Neuronal stem cell (in vitro differentiated cells): ENCODE data around the gene PARD3.

Experiments used
- DNase-seq: peaks from one replicate; pipeline ENCODE4 v3.0.0-alpha.2; 2013; ENCODE audit warnings: low spot score
- H2AFZ ChIP-seq: one replicate; pipeline ENCODE4 v1.6.1; 2013; ENCODE audit warnings: mild to moderate bottlenecking, low read length, inconsistent platforms
- H2AK5ac ChIP-seq: 2 replicates; pipeline ENCODE4 v1.6.1; 2013; ENCODE audit warnings: low read depth, mild to moderate bottlenecking, inconsistent platforms, low read length, moderate library complexity, mixed read lengths
- H2BK120ac ChIP-seq: 2 replicates; pipeline ENCODE4 v1.6.1; 2013; ENCODE audit warnings: low read depth, mild to moderate bottlenecking, inconsistent platforms, low read length, moderate library complexity, mixed read lengths
- H2BK12ac ChIP-seq: one replicate; pipeline ENCODE4 v1.6.1; 2013; ENCODE audit warnings: low read length, inconsistent platforms
- H2BK15ac ChIP-seq: 2 replicates; pipeline ENCODE4 v1.6.1; 2013; ENCODE audit warnings: mild to moderate bottlenecking, low read length, inconsistent platforms, mixed read lengths
- H2BK5ac ChIP-seq: one replicate; pipeline ENCODE4 v1.6.1; 2013; ENCODE audit warnings: inconsistent platforms, mild to moderate bottlenecking, low read length, moderate library complexity
- H3K14ac ChIP-seq: one replicate; pipeline ENCODE4 v1.6.1; 2013; ENCODE audit warnings: low read length, inconsistent platforms
- H3K18ac ChIP-seq: 2 replicates; pipeline ENCODE4 v1.6.1; 2013; ENCODE audit warnings: low read length, inconsistent platforms
- H3K23ac ChIP-seq: 2 replicates; pipeline ENCODE4 v1.6.1; 2013; ENCODE audit warnings: low read depth, mild to moderate bottlenecking, mixed read lengths, low read length, inconsistent platforms; ENCODE audit not compliant: poor library complexity
- H3K27ac ChIP-seq: replicated peaks from 3 replicates; pipeline ENCODE4 v1.5.1; 2013; ENCODE audit warnings: low read length, inconsistent platforms
- H3K27me3 ChIP-seq, 3 experiments: 2 replicates each; pipeline ENCODE4 v1.6.1; 2013; ENCODE audit warnings: low read length in 3 of 3, mild to moderate bottlenecking in 2 of 3, inconsistent platforms in 1 of 3, low read depth in 1 of 3, mixed read lengths in 1 of 3, moderate library complexity in 1 of 3; ENCODE audit not compliant: control insufficient read depth in 3 of 3, insufficient read depth in 3 of 3
- H3K36me3 ChIP-seq, 2 donors: replicated peaks in 1 of 2; 2 replicates each; pipeline ENCODE4 v1.6.1; 2013; ENCODE audit warnings: low read length in 2 of 2; ENCODE audit not compliant: control insufficient read depth in 2 of 2, insufficient read depth in 2 of 2
- H3K4ac ChIP-seq: 2 replicates; pipeline ENCODE4 v1.6.1; 2013; ENCODE audit warnings: inconsistent platforms, mild to moderate bottlenecking, low read length, moderate library complexity
- H3K4me1 ChIP-seq, 2 donors: 1 replicate in 1 of 2; 2 replicates in 1 of 2; pipeline ENCODE4 v1.6.1; 2013; ENCODE audit warnings: low read length in 2 of 2, low read depth in 1 of 2; ENCODE audit not compliant: control insufficient read depth in 2 of 2, insufficient read depth in 1 of 2
- H3K4me2 ChIP-seq: one replicate; pipeline ENCODE4 v1.6.1; 2013; ENCODE audit warnings: mild to moderate bottlenecking, low read length, inconsistent platforms; ENCODE audit not compliant: insufficient read depth, poor library complexity, severe bottlenecking
- H3K4me3 ChIP-seq, 2 donors: 2 replicates each; pipeline ENCODE4 v1.5.1; 2013; ENCODE audit warnings: low read length in 2 of 2, mild to moderate bottlenecking in 2 of 2, inconsistent platforms in 1 of 2, moderate library complexity in 1 of 2
- H3K79me1 ChIP-seq: one replicate; pipeline ENCODE4 v1.6.1; 2013; ENCODE audit warnings: low read depth, mild to moderate bottlenecking, inconsistent platforms, low read length, moderate library complexity
- H3K9ac ChIP-seq: one replicate; pipeline ENCODE4 v1.6.1; 2013; ENCODE audit warnings: mild to moderate bottlenecking, low read depth, low read length, inconsistent platforms; ENCODE audit not compliant: poor library complexity
- H3K9me3 ChIP-seq, 2 donors: replicated peaks in 1 of 2; 2 replicates each; pipeline versions ENCODE3 to v1.6.1; 2013; ENCODE audit warnings: low read length in 2 of 2, mild to moderate bottlenecking in 2 of 2, inconsistent platforms in 1 of 2, low read depth in 1 of 2, mixed read lengths in 1 of 2, moderate library complexity in 1 of 2; ENCODE audit not compliant: control insufficient read depth in 2 of 2, insufficient read depth in 1 of 2
- H4K8ac ChIP-seq: one replicate; pipeline ENCODE4 v1.6.1; 2013; ENCODE audit warnings: low read depth, mild to moderate bottlenecking, inconsistent platforms, low read length, moderate library complexity
- H4K91ac ChIP-seq: one replicate; pipeline ENCODE4 v1.6.1; 2013; ENCODE audit warnings: low read length, low read depth, mild to moderate bottlenecking, inconsistent platforms; ENCODE audit not compliant: poor library complexity
- WGBS, 2 donors: extraction: QIAGEN DNeasy Blood & Tissue Kit; methylation state at CpG; one replicate each; pipeline ENCODE4 v1.1.7; 2013; ENCODE audit warnings: missing lambda C conversion rate in 2 of 2, mixed read lengths in 1 of 2; ENCODE audit not compliant: insufficient read length in 2 of 2, insufficient replicate concordance in 1 of 2; ENCODE audit errors: extremely low coverage in 2 of 2; 5-methylcytosine and 5-hydroxymethylcytosine counted together

Gene PARD3

DNA sequence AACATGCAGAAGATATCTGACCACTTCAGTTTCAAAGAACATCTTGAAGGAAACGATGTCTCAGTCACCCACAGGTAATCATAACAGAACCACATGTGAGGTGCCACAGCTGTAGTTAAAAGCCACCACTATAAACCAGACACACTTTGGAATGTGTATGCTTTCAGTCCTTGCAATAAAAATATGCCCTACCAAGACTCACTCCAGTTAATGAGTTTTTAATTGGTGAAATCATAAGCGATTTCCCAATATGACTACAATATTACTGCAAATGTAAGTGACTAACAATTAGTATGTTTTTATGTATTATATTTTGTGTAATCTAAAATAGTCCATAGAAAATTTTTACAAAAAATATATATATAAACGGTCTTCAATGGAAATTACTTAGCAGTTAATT, 428.2 kb downstream of the PARD3 start:
- Histone ChIP-seq H4K91ac (no peak overlapping the region), H2BK120ac (no peak overlapping the region), H3K27ac (no peak overlapping the region), H2BK12ac (no peak overlapping the region), H4K8ac (no peak overlapping the region), H2AFZ (no peak overlapping the region), H3K9me3 (no peaks in the 10 kb centered on the region), H2AK5ac (no peak overlapping the region), H3K4me3 (no peak overlapping the region), H3K9ac (no peak overlapping the region), H3K4me1 (peaks cover 0 to 2% of the 10 kb centered on the region in 2 donors), H3K79me1 (no peaks in the 10 kb centered on the region), H3K14ac (no peak overlapping the region), H3K4me2 (no peak overlapping the region), H3K27me3 (no peaks in the 10 kb centered on the region), H2BK15ac (no peak overlapping the region), H2BK5ac (no peak overlapping the region), H3K36me3 (peaks cover 0 to 18% of the 10 kb centered on the region in 2 donors), H3K23ac (no peak overlapping the region), H3K4ac (no peak overlapping the region), H3K18ac (no peak overlapping the region)
- no CpG with 5 or more reads among the region's 3 CpGs for WGBS, 2 donors
- no peak for DNase-seq

DNA sequence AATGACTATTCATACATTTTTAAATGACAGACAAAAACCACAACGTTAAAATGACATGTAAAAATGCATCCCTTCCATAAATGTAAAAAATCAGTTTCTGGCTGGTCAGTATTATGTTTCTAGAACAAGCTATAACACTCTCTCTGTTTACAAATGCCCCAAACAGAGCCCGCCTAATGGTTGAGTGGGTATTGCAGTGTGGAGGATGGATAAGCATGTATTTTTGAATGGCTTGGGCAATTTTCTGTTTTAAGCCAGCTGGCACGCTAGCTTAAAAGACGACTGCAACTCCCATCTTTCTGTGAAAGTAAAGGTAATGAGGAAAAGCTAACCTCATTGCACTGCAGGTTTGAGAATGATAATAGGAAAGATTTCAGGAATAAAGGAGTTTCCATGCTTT, 430.7 kb downstream of the PARD3 start:
- H3K9me3 ChIP-seq: no peaks in the 10 kb centered on the region
- no peak overlapping the region for H3K23ac ChIP-seq
- no peak overlapping the region for H4K8ac ChIP-seq
- H2BK5ac ChIP-seq: no peak overlapping the region
- H3K4me1 ChIP-seq: peaks cover 0 to 2% of the 10 kb centered on the region in 2 donors
- WGBS, 2 donors: no CpG with 5 or more reads among the region's 4 CpGs
- no peak overlapping the region for H3K18ac ChIP-seq
- no peak overlapping the region for H2BK15ac ChIP-seq
- no peak overlapping the region for H3K4me2 ChIP-seq
- H3K79me1 ChIP-seq: no peaks in the 10 kb centered on the region
- no peak overlapping the region for H2AFZ ChIP-seq
- H4K91ac ChIP-seq: no peak overlapping the region
- no peak overlapping the region for H3K4me3 ChIP-seq
- H3K14ac ChIP-seq: no peak overlapping the region
- no peak for DNase-seq
- no peak overlapping the region for H3K4ac ChIP-seq
- H2AK5ac ChIP-seq: no peak overlapping the region
- no peak overlapping the region for H2BK120ac ChIP-seq
- peaks cover 4 to 36% of the 10 kb centered on the region in 2 donors for H3K36me3 ChIP-seq
- no peak overlapping the region for H3K9ac ChIP-seq
- no peak overlapping the region for H3K27ac ChIP-seq
- no peak overlapping the region for H2BK12ac ChIP-seq
- H3K27me3 ChIP-seq: no peaks in the 10 kb centered on the region

DNA sequence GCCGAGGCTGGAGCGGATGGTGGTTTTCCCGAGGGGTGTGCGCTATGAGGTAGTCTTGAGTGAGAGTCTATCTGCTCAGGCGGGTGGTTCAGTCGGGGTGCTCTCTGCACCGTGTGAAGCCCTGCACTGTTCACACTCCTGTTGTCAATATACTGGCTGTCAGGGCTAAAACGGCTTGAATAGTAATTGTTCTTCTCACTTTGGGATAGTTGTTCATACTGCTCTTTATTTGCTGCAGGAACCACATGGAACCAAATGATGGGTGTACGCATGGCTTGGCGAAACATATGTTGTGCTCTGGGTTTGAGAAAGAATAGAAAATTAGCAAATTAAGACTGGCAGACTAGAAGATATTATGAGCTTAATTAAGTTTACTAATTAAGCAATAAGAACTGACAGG, 432.5 kb downstream of the PARD3 start:
- no peak overlapping the region for H3K4ac ChIP-seq
- no peak overlapping the region for H2BK5ac ChIP-seq
- no peak for DNase-seq
- H3K4me2 ChIP-seq: no peak overlapping the region
- no peak overlapping the region for H3K9ac ChIP-seq
- no peak overlapping the region for H2BK12ac ChIP-seq
- H2BK15ac ChIP-seq: no peak overlapping the region
- WGBS, 2 donors: no CpG with 5 or more reads among the region's 10 CpGs
- no peaks in the 10 kb centered on the region for H3K27me3 ChIP-seq
- no peak overlapping the region for H4K91ac ChIP-seq
- H3K9me3 ChIP-seq: no peaks in the 10 kb centered on the region
- H3K18ac ChIP-seq: no peak overlapping the region
- no peak overlapping the region for H3K23ac ChIP-seq
- H3K4me1 ChIP-seq: peaks cover 0 to 2% of the 10 kb centered on the region in 2 donors
- H3K27ac ChIP-seq: no peak overlapping the region
- no peak overlapping the region for H4K8ac ChIP-seq
- H3K79me1 ChIP-seq: no peaks in the 10 kb centered on the region
- H3K4me3 ChIP-seq: no peak overlapping the region
- no peak overlapping the region for H2AK5ac ChIP-seq
- no peak overlapping the region for H2BK120ac ChIP-seq
- H3K36me3 ChIP-seq: peaks cover 4 to 41% of the 10 kb centered on the region in 2 donors
- H2AFZ ChIP-seq: no peak overlapping the region
- no peak overlapping the region for H3K14ac ChIP-seq

DNA sequence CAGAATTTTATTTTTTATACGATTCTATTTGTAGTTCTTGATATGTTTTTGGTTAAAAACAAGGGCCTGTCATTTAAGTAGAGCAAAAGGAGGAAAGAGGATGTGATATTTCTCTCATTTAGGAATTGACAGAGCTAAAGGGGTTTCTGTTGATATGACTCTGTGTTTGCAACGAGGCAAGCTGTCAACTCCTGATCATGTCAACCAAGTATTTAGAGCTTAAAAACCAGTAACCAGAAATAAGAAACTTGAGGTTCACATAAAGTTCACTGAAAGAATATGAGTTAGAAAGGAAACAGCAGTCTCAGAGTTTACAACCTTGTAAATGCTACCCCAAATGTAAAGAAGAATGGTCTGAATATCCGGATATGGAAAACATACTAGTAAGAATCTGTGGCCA, 434.2 kb downstream of the PARD3 start:
- Histone ChIP-seq H2BK5ac (no peak overlapping the region), H3K27ac (no peak overlapping the region), H3K18ac (no peak overlapping the region), H3K27me3 (no peaks in the 10 kb centered on the region), H4K91ac (no peak overlapping the region), H3K9ac (no peak overlapping the region), H3K4me2 (no peak overlapping the region), H2BK120ac (no peak overlapping the region), H3K36me3 (peaks cover 4 to 50% of the 10 kb centered on the region in 2 donors), H2BK12ac (no peak overlapping the region), H3K79me1 (no peaks in the 10 kb centered on the region), H2BK15ac (no peak overlapping the region), H3K9me3 (no peaks in the 10 kb centered on the region), H3K4me3 (no peak overlapping the region), H2AK5ac (no peak overlapping the region), H2AFZ (no peak overlapping the region), H3K14ac (no peak overlapping the region), H3K23ac (no peak overlapping the region), H3K4me1 (peaks cover 0 to 2% of the 10 kb centered on the region in 2 donors), H4K8ac (no peak overlapping the region), H3K4ac (no peak overlapping the region)
- no peak for DNase-seq
- no CpG with 5 or more reads among the region's 3 CpGs for WGBS, 2 donors
